ENCODE data around the gene COL18A1.

DNA sequence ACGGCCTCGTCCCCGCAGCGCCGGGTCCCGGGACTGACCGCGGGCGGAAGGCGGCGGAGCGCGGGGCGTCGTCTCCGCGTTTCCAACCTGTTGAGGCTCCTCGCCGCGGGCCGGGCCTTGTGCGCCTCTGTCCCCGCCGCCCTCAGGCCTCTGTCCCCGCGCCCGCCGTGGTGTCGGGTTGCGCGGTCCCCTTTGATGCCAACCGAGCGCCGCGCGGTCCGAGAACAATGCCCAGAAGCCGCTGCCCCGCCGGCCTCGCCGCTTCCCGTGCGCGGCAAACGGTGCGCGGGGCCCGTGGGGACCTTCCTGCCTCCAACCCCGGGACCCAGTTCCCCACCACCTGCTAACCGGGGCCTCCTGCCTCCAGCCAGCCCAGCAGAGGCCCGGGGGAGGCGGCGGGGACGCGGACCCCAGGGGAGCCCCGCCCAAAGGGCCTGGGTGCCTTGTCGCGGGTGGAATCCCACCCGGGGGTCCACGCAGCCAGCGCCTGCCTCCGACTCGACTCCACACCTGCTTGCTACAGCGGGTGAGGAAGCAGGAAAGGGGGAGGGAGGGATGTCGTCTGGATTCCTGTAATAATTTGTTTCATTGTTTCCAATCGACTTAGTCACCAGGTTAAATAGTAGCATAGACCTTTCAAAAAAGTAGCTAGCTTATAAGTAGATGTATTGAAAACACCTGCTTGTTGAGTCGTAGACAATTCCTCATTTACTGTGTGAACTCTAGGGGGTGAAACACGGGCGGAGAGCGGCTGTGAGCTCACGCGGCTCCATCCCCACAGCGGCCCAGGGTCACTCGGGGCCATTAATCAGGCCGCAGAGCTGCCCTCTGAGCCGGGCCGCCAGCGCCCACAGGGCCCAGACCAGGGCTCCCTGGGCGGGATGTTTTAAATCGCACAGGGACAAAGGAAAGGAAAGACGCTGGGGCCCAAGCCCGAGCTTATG is 1.1 kb downstream of the COL18A1 start:
- TF ChIP-seq CTCF (IDR thresholded peaks at IDR 0.05) = no peak
- no peak for TF ChIP-seq POLR2A (IDR thresholded peaks at IDR 0.05)
